ENCODE data around the gene TST.

- TF ChIP-seq REST (IDR thresholded peaks at IDR 0.05; ENCODE audit: insufficient replicate concordance, low read depth) (no peak), POLR2AphosphoS5 (IDR thresholded peaks at IDR 0.05; ENCODE audit: low read depth) (no peak), CTCF (IDR thresholded peaks at IDR 0.05; ENCODE audit: insufficient read depth, low read length) (no peak)
Measured at GRCh38 chr22:37010174-37010573, 9.1 kb downstream of the TST start.
